GM12878 (cell line): Measurements from ENCODE around the gene CAMTA2. TPM values are rescaled to one million over a fixed set of nuclear protein-coding genes. Genes with fewer than 3 reads are reported as not detected.
A peak's percentile ranks its signal among the peaks of the same experiment; 100 is the strongest.

Experiments
- ATAC-seq: fragments of 200-7000 bp; cut with Tn5 transposase; 3 replicates; pipeline ENCODE4 v1.9.1; 2020; ENCODE audit warnings: mild to moderate bottlenecking, moderate library complexity
- BruUV-seq: library from RNA; stranded (reverse); fragments of 400-500 nt; replicated peaks from 2 replicates; lab custom pipeline; 2021; lab: Mats Ljungman, UMichigan
- CTCF ChIA-PET: fragments of 300-600 bp; sonication (Branson Sonifier 250); formaldehyde crosslinking; extraction: SDS; loops from one replicate; lab custom pipeline; 2021; ENCODE audit warnings: inconsistent platforms; lab: Yijun Ruan, JAX
- POLR2A ChIA-PET: fragments of 350-600 bp; formaldehyde crosslinking; extraction: SDS; loops from one replicate; lab custom pipeline; 2021; ENCODE audit warnings: inconsistent platforms; lab: Charles Lee
- RAD21 ChIA-PET: fragments of 300-600 bp; sonication (Branson Sonifier 250); formaldehyde crosslinking; loops from one replicate; lab custom pipeline; 2023; ENCODE audit warnings: antibody characterized with exemption; ENCODE audit not compliant: unreplicated experiment; lab: Charles Lee
- SMC1A ChIA-PET: fragments of 300-600 bp; sonication (Branson Sonifier 250); formaldehyde crosslinking; loops from one replicate; lab custom pipeline; 2023; ENCODE audit not compliant: unreplicated experiment, uncharacterized antibody; lab: Charles Lee
- DNase-seq: peaks from one replicate; pipeline ENCODE4 v3.0.0-alpha.2; 2011; ENCODE audit warnings: low read depth, low spot score
- FAIRE-seq: peaks from 3 replicates; lab custom pipeline; 2011; peaks lifted over from hg19 to GRCh38; lab: Jason Lieb, UNC
- H2AFZ ChIP-seq: 2 replicates; pipeline ENCODE4 v1.6.0; 2011; ENCODE audit warnings: low read depth, low read length, control low read depth; ENCODE audit not compliant: control insufficient read depth
- H3K27ac ChIP-seq: 2 replicates; pipeline ENCODE4 v1.5.1; 2011; ENCODE audit warnings: control low read depth; ENCODE audit not compliant: control insufficient read depth, insufficient read depth
- H3K27me3 ChIP-seq, 2 experiments: replicated peaks in 1 of 2; 2 replicates each; pipeline versions ENCODE4 v1.6.0 to v1.6.1; 2011; ENCODE audit warnings: low read length in 1 of 2; ENCODE audit not compliant: control insufficient read depth in 2 of 2, insufficient read depth in 2 of 2
- H3K36me3 ChIP-seq, 2 experiments: 2 replicates each; pipeline ENCODE4 v1.5.1; 2011; ENCODE audit warnings: low read length in 1 of 2; ENCODE audit not compliant: control insufficient read depth in 2 of 2, insufficient read depth in 2 of 2
- H3K4me1 ChIP-seq: 2 replicates; pipeline ENCODE4 v1.6.1; 2011; ENCODE audit warnings: mild to moderate bottlenecking, low read length, moderate library complexity, mixed read lengths; ENCODE audit not compliant: control insufficient read depth, insufficient read depth
- H3K4me2 ChIP-seq: 2 replicates; pipeline ENCODE4 v1.6.0; 2011; ENCODE audit warnings: control low read depth; ENCODE audit not compliant: control insufficient read depth, insufficient read depth
- H3K4me3 ChIP-seq: fragments of 200-600 bp; sonication (generic); 2 replicates; pipeline ENCODE4 v1.5.1; 2016
- H3K79me2 ChIP-seq: 2 replicates; pipeline ENCODE4 v1.6.0; 2011; ENCODE audit warnings: low read length; ENCODE audit not compliant: control insufficient read depth, insufficient read depth
- H3K9ac ChIP-seq: 2 replicates; pipeline ENCODE4 v1.8.0; 2011; ENCODE audit warnings: low read length, control low read depth, mixed read lengths; ENCODE audit not compliant: control insufficient read depth, insufficient read depth
- H3K9me3 ChIP-seq: replicated peaks from 3 replicates; pipeline ENCODE4 v1.5.1; 2011; ENCODE audit warnings: mild to moderate bottlenecking, low read length; ENCODE audit not compliant: control insufficient read depth, insufficient read depth
- H4K20me1 ChIP-seq: 2 replicates; pipeline ENCODE4 v1.6.0; 2011; ENCODE audit not compliant: control insufficient read depth, insufficient read depth
- CBX5 ChIP-seq: sonication (generic); IDR thresholded peaks from 2 replicates; pipeline ENCODE4 v1.6.1; 2016; ENCODE audit warnings: low read depth, moderate library complexity, mild to moderate bottlenecking, inconsistent platforms
- CEBPB ChIP-seq, 2 experiments: fragments of 150-350 bp in 1 of 2; IDR thresholded peaks; 2 replicates each; pipeline ENCODE4 v1.6.1; 2012 to 2014; ENCODE audit warnings: low read depth in 2 of 2, low read length in 2 of 2, borderline replicate concordance in 1 of 2, inconsistent platforms in 1 of 2
- DPF2 ChIP-seq: fragments of 450-650 bp; IDR thresholded peaks from 2 replicates; pipeline ENCODE4 v1.6.1; 2017; ENCODE audit warnings: mild to moderate bottlenecking
- EZH2 ChIP-seq: IDR thresholded peaks from 2 replicates; pipeline ENCODE4 v1.6.1; 2012; ENCODE audit warnings: low read depth, mild to moderate bottlenecking, control low read depth, inconsistent platforms, low read length, borderline replicate concordance; ENCODE audit not compliant: control insufficient read depth
- HCFC1 ChIP-seq: fragments of 150-350 bp; IDR thresholded peaks from 2 replicates; pipeline ENCODE4 v1.6.1; 2014; ENCODE audit warnings: low read length
- IKZF1 ChIP-seq: fragments of 450-650 bp; conservative IDR thresholded peaks from 2 replicates; pipeline ENCODE4 v1.6.1; 2017; ENCODE audit warnings: antibody characterized with exemption, mild to moderate bottlenecking
- KDM1A ChIP-seq: fragments of 200-600 bp; sonication (generic); IDR thresholded peaks from 2 replicates; pipeline ENCODE4 v1.6.1; 2016; ENCODE audit warnings: borderline replicate concordance
- NFXL1 ChIP-seq: fragments of 450-650 bp; IDR thresholded peaks from 2 replicates; pipeline ENCODE4 v1.6.1; 2017; ENCODE audit warnings: antibody characterized with exemption, mild to moderate bottlenecking, borderline replicate concordance
- POLR2AphosphoS2 ChIP-seq: IDR thresholded peaks from 2 replicates; pipeline ENCODE4 v1.6.1; 2011; ENCODE audit warnings: low read depth, mild to moderate bottlenecking, low read length, improper control_type of control experiment, moderate library complexity
- POLR2AphosphoS5 ChIP-seq: IDR thresholded peaks from 2 replicates; pipeline ENCODE4 v1.6.1; 2011; ENCODE audit warnings: mild to moderate bottlenecking, low read length, inconsistent platforms
- RUNX3 ChIP-seq: IDR thresholded peaks from 2 replicates; pipeline ENCODE4 v1.6.1; 2012; ENCODE audit warnings: low read length, inconsistent platforms
- SPI1 ChIP-seq: IDR thresholded peaks from 2 replicates; pipeline ENCODE4 v1.6.1; 2011; ENCODE audit warnings: low read depth, mild to moderate bottlenecking, low read length, moderate library complexity, borderline replicate concordance; ENCODE audit not compliant: insufficient read depth
- TCF12 ChIP-seq: IDR thresholded peaks from 2 replicates; pipeline ENCODE4 v1.6.1; 2011; ENCODE audit warnings: low read depth, mild to moderate bottlenecking, low read length
- ZNF217 ChIP-seq: fragments of 450-650 bp; IDR thresholded peaks from 2 replicates; pipeline ENCODE4 v1.6.1; 2017; ENCODE audit warnings: antibody characterized with exemption, mild to moderate bottlenecking
- ZNF622 ChIP-seq: fragments of 450-650 bp; IDR thresholded peaks from 2 replicates; pipeline ENCODE4 v1.6.1; 2017; ENCODE audit warnings: mild to moderate bottlenecking, inconsistent platforms
- WGBS: methylation state at CpG from one replicate; pipeline ENCODE4 v1.1.6; 2016; ENCODE audit warnings: low lambda C conversion rate; ENCODE audit not compliant: insufficient replicate concordance, insufficient coverage; ENCODE audit errors: missing lambda C conversion rate; 5-methylcytosine and 5-hydroxymethylcytosine counted together
- in situ Hi-C: fragments of 300-500 bp; cut with MboI; formaldehyde crosslinking; loops from 9 replicates; pipeline ENCODE4 v1.14.3; 2018; ENCODE audit warnings: mixed read lengths
- intact Hi-C: fragments of 100-400 bp; cut with micrococcal nuclease; formaldehyde crosslinking; loops from one replicate; pipeline ENCODE4 v1.14.2; 2022; ENCODE audit not compliant: unreplicated experiment
- polyA plus RNA-seq, 11 experiments: library from polyadenylated mRNA; depleted of rRNA in 4 of 11; unstranded in 6 of 11; stranded (reverse) in 5 of 11; fragments of >200 nt; fragmentation: Nextera tagmentation in 4 of 11; fragmentation: Illumina TruSeq in 1 of 11; extraction: Ambion mirVana in 4 of 11; extraction: Trizol in 1 of 11; gene quantifications; 1 replicate in 1 of 11; 2 replicates in 10 of 11; pipeline versions ENCODE4 v1.2.1 to v1.2.3, GENCODE V29; 2011 to 2016; ENCODE audit warnings: inconsistent platforms in 2 of 11, missing spikeins in 2 of 11, low read depth in 1 of 11
- total RNA-seq, 4 experiments: library from RNA; depleted of rRNA in 3 of 4; stranded (reverse); fragments of >200 nt in 3 of 4; fragmentation: Illumina TruSeq in 1 of 4; extraction: Trizol in 1 of 4; gene quantifications; 2 replicates each; pipeline versions ENCODE4 v1.2.1 to v1.2.3, GENCODE V29; 2013 to 2021
- TF ChIP-seq, protein P1 (sequence below): fragments of 450-650 bp; IDR thresholded peaks from 2 replicates; pipeline ENCODE4 v1.6.1; 2016; ENCODE audit warnings: mild to moderate bottlenecking
- TF ChIP-seq, protein P2 (sequence below): fragments of 450-650 bp; IDR thresholded peaks from 2 replicates; pipeline ENCODE4 v1.6.1; 2017; ENCODE audit warnings: low read depth, mild to moderate bottlenecking, moderate library complexity
- TF ChIP-seq, protein P3 (sequence below): IDR thresholded peaks from 2 replicates; pipeline ENCODE4 v1.6.1; 2012; ENCODE audit warnings: low read depth, low read length, improper control_type of control experiment

The CAMTA2 gene
- total and polyA plus RNA-seq, 10 of the 15 experiments (the other 5 are each of a cell fraction or from before 2014, with no cell fraction given) = 0.42 to 29.3 (median 11.2) TPM

GRCh38 chr17:4946312-4946976, 41.0 kb downstream of the CAMTA2 start (continued):
- TF ChIP-seq POLR2AphosphoS5 (peak; percentile 77), CEBPB (IDR thresholded peaks at IDR 0.05; ENCODE audit: borderline replicate concordance in 1 of 2, low read depth in 2 of 2, low read length in 2 of 2) (no peak), KDM1A (no peak), SPI1 (peak; percentile 91)

GRCh38 chr17:4945944-4946280, 41.6 kb downstream of the CAMTA2 start:
- intact Hi-C loops = no loop called here
- BruUV-seq = no TSS peak
- peaks cover 20 to 22% of the 10 kb centered on the region in 2 experiments for H3K36me3 ChIP-seq
- no peak for FAIRE-seq
- H3K4me1 ChIP-seq = peaks cover 42% of the 10 kb centered on the region
- H3K4me2 ChIP-seq = peak overlapping the region; percentile 55
- H3K27me3 ChIP-seq = no peaks in the 10 kb centered on the region
- ChIA-PET POLR2A (interaction anchor here (0.6 to 17.5 kb wide), 4 partner anchors 20 to 71 kb away, joined by 3 to 272 read pairs (median 5); partner anchors contain the start of genes INCA1, KIF1C and SPAG7), SMC1A (interaction anchor here (0.6 to 7.1 kb wide), 5 partner anchors 11 to 41 kb away, joined by 3 to 50 read pairs (median 4); partner anchors contain the start of gene SPAG7), CTCF (interaction anchor here (1.2 to 3.3 kb wide), 3 partner anchors 21 to 116 kb away, joined by 3 to 13 read pairs (median 12); partner anchors contain the start of gene SPAG7), RAD21 (interaction anchor here (9.8 kb wide), 1 partner anchor 20 kb away, joined by 73 read pairs; the partner anchor contains the start of gene SPAG7)
- ATAC-seq = no peak
- in situ Hi-C loops = no loop called here
- H4K20me1 ChIP-seq = peaks cover 5% of the 10 kb centered on the region
- H2AFZ ChIP-seq = no peak overlapping the region
- peak overlapping the region; percentile 100 for H3K9ac ChIP-seq
- 0% methylated on average over 4 of the region's 4 CpGs for WGBS
- peaks cover 82% of the 10 kb centered on the region for H3K79me2 ChIP-seq
- H3K9me3 ChIP-seq = no peaks in the 10 kb centered on the region
- DNase-seq = no peak
- H3K27ac ChIP-seq = peak overlapping the region; percentile 100
- peak overlapping the region; percentile 96 for H3K4me3 ChIP-seq
- TF ChIP-seq, protein P1, sequence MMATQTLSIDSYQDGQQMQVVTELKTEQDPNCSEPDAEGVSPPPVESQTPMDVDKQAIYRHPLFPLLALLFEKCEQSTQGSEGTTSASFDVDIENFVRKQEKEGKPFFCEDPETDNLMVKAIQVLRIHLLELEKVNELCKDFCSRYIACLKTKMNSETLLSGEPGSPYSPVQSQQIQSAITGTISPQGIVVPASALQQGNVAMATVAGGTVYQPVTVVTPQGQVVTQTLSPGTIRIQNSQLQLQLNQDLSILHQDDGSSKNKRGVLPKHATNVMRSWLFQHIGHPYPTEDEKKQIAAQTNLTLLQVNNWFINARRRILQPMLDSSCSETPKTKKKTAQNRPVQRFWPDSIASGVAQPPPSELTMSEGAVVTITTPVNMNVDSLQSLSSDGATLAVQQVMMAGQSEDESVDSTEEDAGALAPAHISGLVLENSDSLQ = peak; percentile 44; the same call in 1 of the 2 replicates
- TF ChIP-seq ZNF217 (no peak), DPF2 (no peak), ZNF622 (no peak), NFXL1 (no peak), RUNX3 (no peak), HCFC1 (no peak), CBX5 (no peak), POLR2AphosphoS2 (peak; percentile 31; the same call in 1 of the 2 replicates), IKZF1 (no peak), TCF12 (peak; percentile 76; the same call in 1 of the 2 replicates), CEBPB (IDR thresholded peaks at IDR 0.05; ENCODE audit: borderline replicate concordance in 1 of 2, low read depth in 2 of 2, low read length in 2 of 2) (no peak), EZH2 (no peak)
- TF ChIP-seq, protein P2, sequence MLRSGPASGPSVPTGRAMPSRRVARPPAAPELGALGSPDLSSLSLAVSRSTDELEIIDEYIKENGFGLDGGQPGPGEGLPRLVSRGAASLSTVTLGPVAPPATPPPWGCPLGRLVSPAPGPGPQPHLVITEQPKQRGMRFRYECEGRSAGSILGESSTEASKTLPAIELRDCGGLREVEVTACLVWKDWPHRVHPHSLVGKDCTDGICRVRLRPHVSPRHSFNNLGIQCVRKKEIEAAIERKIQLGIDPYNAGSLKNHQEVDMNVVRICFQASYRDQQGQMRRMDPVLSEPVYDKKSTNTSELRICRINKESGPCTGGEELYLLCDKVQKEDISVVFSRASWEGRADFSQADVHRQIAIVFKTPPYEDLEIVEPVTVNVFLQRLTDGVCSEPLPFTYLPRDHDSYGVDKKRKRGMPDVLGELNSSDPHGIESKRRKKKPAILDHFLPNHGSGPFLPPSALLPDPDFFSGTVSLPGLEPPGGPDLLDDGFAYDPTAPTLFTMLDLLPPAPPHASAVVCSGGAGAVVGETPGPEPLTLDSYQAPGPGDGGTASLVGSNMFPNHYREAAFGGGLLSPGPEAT = no peak
- TF ChIP-seq, protein P3, sequence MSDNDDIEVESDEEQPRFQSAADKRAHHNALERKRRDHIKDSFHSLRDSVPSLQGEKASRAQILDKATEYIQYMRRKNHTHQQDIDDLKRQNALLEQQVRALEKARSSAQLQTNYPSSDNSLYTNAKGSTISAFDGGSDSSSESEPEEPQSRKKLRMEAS = no peak
